HK-2 (cell line): ENCODE data around the gene FOXG1.

ENCODE experiments used
- DNase-seq: peaks from one replicate; pipeline ENCODE4 v3.0.0-alpha.2; 2018; ENCODE audit not compliant: unreplicated experiment

FOXG1 gene

GRCh38 chr14:28761438-28762291, 4.9 kb upstream of the FOXG1 start:
- no peak for DNase-seq

DNA sequence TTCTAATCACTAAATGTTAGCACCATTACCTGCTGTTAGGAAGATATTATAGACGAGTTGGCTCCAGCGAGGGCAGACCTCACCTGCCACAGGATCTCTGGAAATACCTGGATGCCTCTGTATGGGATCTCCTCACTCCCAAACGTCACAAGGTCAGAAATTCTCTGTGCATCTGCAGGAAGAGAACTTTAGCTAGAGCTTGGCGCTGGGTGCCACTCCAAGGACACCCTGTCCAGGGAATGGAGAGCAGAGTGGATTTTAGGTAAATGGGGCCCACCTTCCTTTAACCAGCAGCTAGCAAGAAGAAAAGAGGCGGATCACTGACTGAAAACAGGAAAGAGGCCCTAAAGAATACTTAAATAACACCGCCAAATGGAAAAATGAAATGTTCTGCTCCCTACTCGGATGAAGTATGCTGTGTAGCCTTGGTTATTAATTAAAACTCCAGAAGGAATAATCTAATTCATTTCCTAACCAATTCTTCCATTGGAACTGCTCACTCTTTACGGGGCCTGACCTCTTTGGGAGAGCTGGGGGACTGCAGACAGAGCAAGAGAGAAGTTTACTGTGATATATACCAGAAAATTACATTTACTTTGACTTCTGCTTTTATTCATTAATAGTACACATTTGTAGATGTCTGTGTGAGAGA, 4.2 kb upstream of the FOXG1 start:
- no peak for DNase-seq

- no peak for DNase-seq
Observed at GRCh38 chr14:28762955-28763326, 3.6 kb upstream of the FOXG1 start.

DNA sequence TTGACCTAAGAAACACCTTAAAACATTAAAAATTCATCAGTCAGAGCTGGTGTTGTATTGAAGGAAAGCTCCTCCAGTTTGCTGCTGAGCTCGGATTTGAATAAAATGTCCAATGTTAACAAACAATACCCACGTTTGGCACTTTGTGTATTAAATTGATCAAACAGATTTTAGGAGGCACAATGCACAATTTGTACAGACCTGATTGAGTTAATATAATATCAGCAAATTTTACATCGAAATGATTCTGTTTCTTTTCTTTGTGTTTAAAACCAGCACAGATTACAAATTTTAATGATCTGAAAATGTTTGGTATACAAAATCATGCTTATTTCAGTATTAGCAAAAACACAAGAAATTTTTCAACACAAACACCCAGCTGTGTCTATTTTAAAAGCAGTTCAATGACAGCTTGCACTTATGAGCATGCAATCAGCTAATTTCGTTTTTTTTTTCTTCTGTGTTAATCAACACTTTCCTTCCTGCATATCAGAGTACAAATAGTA, 2.8 kb upstream of the FOXG1 start:
- no peak for DNase-seq

- peak; percentile 49 for DNase-seq
Observed at GRCh38 chr14:28764257-28765160, 2.1 kb upstream of the FOXG1 start.

DNA sequence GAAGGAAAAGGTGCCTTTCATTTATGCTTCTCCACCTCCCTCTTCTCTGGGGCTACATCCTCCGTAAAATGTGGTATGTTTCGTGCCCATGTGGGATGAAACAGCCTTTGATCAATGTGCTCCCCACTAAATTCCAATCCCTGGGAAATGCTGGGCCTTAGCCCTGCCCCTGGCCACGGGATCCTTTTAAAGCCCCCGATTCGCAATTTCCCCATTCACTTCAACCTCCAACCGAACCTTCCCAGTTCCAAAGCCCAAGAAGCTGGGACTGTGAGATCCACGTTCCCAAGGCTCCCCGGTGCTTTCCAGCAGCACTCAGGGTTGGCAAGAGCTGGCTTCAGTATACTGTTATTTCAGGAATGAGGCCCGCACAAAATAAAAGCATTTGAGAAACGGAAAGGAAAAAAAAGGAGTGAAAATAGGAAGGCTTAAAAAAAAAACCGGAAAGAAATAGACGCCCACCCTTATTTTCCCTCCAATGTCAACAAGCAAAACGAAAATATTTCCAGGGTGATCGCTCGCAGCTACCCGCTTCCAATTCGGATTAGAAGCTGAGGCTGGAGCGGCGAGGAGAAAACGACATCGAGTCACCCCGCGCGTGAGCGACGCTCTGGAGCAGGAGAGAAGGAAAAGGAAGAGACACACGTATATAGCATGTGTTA, 1.3 kb upstream of the FOXG1 start:
- no peak for DNase-seq

- DNase-seq: peak; percentile 71
Observed at GRCh38 chr14:28765831-28766468, 637 bp upstream of the FOXG1 start.

GRCh38 chr14:28767030-28767852, 654 bp downstream of the FOXG1 start:
- no peak for DNase-seq

- DNase-seq: no peak
Observed at GRCh38 chr14:28767853-28768741, 1.5 kb downstream of the FOXG1 start.

- DNase-seq: no peak
Observed at GRCh38 chr14:28769276-28769880, 2.8 kb downstream of the FOXG1 start.

DNA sequence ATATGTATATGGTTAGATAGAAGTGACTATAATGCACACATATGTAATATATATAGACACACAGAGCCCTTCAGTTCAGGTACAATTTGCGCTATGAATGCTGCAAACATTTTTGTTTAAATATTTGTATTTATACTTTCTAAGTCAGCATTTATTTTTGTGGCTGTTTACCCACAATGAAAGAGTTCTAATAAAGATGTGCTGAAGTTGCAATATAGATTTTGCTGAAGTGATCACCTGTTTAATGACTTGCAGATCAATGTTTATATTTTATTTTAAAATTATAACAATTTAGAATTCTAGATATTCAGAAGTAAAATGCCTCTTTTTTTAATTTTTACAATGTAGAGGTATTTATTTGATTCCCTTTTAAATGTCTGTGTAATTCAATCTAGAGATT, 3.5 kb downstream of the FOXG1 start:
- DNase-seq: no peak

- DNase-seq: no peak
Observed at GRCh38 chr14:28770630-28771029, 4.0 kb downstream of the FOXG1 start.

GRCh38 chr14:28771168-28771567, 4.6 kb downstream of the FOXG1 start:
- no peak for DNase-seq

DNA sequence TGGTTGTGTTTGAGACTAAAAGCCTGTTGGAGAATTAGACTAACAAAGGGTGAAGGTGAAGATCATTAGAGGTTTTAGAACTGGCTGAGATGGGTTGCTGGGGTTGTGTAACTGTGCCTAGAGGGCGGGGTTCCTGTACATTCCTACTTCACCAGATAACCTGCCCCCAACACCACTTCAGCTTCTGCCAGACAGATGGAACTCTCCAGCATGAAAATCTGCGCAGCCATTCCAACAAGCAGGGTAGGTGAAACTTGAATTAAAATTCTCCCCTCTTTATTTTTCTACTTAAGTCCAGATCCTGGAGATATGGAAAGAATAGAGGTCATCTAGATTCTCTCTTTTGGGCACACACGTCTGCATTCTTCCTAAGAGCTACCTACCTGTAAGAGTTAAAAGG, 6.0 kb downstream of the FOXG1 start:
- DNase-seq: no peak

DNA sequence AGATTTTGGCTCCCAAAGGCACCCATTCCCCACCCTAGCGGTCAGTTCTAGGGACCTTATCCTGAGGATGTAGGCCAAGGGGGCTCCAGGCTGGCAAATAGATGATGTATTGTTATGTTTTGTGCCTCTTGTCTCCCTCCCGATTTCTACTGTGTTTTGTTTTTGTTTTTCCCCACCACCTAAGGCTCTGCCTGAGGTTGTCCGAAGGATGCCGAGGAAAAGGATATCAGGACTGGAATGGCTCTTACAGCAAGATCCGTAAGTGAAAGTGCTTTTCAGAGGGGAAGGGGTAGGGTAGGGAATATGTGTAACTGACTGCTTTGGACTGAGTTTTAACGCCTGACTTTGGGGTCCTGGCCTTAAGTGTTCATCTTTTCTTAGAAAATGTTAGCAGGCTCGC, 6.6 kb downstream of the FOXG1 start:
- no peak for DNase-seq

DNA sequence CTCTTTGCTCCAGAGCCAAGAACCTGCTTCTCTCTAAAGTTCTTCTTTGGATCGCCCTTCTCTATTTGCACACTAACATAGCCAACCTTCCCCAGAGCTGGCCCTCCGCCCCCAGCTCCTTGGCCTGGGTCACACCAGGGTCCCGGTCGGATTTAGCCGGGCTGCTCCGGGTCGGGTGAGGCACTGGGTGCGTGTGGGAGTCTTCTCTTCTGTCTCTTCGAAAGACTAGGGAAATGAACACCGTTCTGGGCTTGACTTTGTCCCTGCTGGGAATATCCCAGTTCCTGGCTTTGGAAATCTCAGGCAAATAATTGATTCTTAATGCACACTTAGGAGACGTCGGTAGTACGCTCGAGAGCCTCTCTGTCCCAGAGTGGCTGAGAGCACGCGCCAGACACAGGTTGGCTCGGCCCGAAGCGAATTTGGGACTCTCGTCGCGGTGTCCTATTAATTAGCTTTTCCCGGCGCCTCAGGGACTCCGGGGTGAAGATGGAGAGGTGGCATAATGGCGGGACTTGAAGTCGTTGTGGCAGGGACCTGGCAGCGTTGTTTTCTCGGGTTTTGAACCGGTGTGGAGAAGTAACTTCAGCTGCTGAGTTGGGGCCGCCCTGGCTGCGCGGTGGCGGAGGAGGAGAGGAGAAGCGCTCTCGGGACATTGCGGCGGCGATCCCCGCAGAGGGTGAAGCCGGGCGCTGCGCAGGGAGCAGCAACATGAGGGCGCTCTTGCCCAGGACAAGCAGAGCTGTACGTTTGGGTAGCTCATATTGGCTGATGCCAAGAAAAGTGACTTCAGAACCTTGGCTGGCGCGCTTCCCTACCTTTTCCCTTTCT, 7.5 kb downstream of the FOXG1 start:
- DNase-seq: peak; percentile 81

DNA sequence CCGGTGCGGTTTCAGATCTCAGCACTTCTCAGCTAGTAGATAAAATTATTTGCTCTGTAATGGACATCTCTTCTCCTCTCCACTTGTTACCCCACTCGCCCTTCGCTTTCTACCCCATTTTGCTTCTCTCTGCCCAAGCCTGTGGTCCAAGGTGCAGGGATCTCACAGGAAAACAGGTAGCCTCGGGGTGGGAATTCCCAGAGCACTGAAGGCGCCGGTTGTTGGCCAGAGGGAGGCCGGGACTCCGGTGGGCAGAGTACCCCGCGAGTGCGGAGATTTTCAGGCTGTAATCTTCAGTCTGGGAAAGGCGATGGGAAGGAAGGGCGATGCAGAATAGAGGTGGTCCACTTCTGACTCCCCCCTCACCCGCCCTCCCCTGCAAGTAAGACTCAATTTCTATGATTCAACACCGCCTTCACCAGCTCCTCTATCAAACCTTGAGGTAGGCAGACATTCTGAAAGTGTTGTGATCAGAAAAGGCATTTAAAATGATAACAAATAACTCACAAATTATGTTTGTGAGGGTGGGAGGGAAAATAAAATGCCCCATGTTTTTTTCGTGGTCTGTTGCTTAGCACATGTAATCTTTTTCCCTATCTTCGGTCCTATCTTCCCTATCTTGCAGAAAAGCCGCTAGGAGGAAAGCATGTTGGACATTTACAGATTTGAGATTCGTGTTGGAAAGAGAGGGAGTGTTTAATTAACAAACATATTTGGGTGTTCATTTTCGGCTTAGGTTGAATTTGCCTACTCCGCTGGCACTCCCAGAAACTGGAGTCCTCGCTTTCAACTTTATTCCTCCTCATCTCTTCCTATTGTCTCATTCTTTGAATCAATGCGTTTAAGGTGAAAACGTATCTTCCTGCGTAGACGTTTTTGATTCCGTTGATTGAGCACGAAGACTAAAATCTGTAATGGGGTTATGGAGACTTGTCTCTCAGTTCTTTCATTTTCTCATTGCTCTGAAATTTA, 8.5 kb downstream of the FOXG1 start:
- DNase-seq: no peak
